NOMO-1 treated with DMSO at 0.1 percent for 48 hours (cell line): ENCODE results near the gene THAP12.

Source experiments
- DNase-seq: peaks from one replicate; lab custom pipeline; 2025; ENCODE audit not compliant: unreplicated experiment; lab: John Stamatoyannopoulos, UW

Gene THAP12

GRCh38 chr11:76379807-76380158, 1.1 kb downstream of the THAP12 start:
- no peak for DNase-seq

- no peak for DNase-seq
Measured at GRCh38 chr11:76376746-76377558, 4.0 kb downstream of the THAP12 start.

GRCh38 chr11:76371170-76371569, 9.8 kb downstream of the THAP12 start:
- no peak for DNase-seq

- DNase-seq, result no peak
Measured at GRCh38 chr11:76369406-76369805, 11.5 kb downstream of the THAP12 start.

- no peak for DNase-seq
Measured at GRCh38 chr11:76368490-76368889, 12.4 kb downstream of the THAP12 start.

GRCh38 chr11:76365038-76365679, 15.8 kb downstream of the THAP12 start:
- DNase-seq, result no peak

GRCh38 chr11:76362716-76363115, 18.2 kb downstream of the THAP12 start:
- no peak for DNase-seq

GRCh38 chr11:76361776-76362175, 19.2 kb downstream of the THAP12 start:
- DNase-seq, result no peak

- no peak for DNase-seq
Measured at GRCh38 chr11:76361374-76361773, 19.6 kb downstream of the THAP12 start.

GRCh38 chr11:76355172-76355571, 25.8 kb downstream of the THAP12 start:
- no peak for DNase-seq

GRCh38 chr11:76348348-76348747, 32.6 kb downstream of the THAP12 start:
- DNase-seq, result no peak

- no peak for DNase-seq
Measured at GRCh38 chr11:76347466-76347865, 33.5 kb downstream of the THAP12 start.

- peak; percentile 97 for DNase-seq
Measured at GRCh38 chr11:76339221-76339620, 41.7 kb downstream of the THAP12 start.

GRCh38 chr11:76337923-76338322, 43.0 kb downstream of the THAP12 start:
- no peak for DNase-seq

- no peak for DNase-seq
Measured at GRCh38 chr11:76337469-76337868, 43.5 kb downstream of the THAP12 start.

GRCh38 chr11:76336597-76336996, 44.3 kb downstream of the THAP12 start:
- peak; percentile 18 for DNase-seq

GRCh38 chr11:76335842-76336241, 45.1 kb downstream of the THAP12 start:
- DNase-seq, result peak; percentile 81

GRCh38 chr11:76334826-76335389, 46.0 kb downstream of the THAP12 start:
- no peak for DNase-seq

GRCh38 chr11:76330651-76331050, 50.3 kb downstream of the THAP12 start:
- no peak for DNase-seq

GRCh38 chr11:76329983-76330382, 50.9 kb downstream of the THAP12 start:
- no peak for DNase-seq

- DNase-seq, result no peak
Measured at GRCh38 chr11:76329084-76329648, 51.8 kb downstream of the THAP12 start.
